Ishikawa (cell line): ENCODE measurements around the gene MYL10.

ENCODE experiments used
- CREB1 ChIP-seq: IDR thresholded peaks from 2 replicates; pipeline ENCODE4 v1.6.1; 2012; ENCODE audit warnings: low read depth
- EP300 ChIP-seq: IDR thresholded peaks from 2 replicates; pipeline ENCODE4 v1.6.1; 2012; ENCODE audit warnings: borderline replicate concordance
- RAD21 ChIP-seq: IDR thresholded peaks from 2 replicates; pipeline ENCODE4 v1.6.1; 2012; ENCODE audit warnings: low read depth
- TAF1 ChIP-seq: IDR thresholded peaks from 2 replicates; pipeline ENCODE4 v1.6.1; 2012; ENCODE audit warnings: low read depth, mild to moderate bottlenecking
- TCF12 ChIP-seq: IDR thresholded peaks from 2 replicates; pipeline ENCODE4 v1.6.1; 2012; ENCODE audit warnings: low read depth
- TF ChIP-seq, protein P1 (sequence below): IDR thresholded peaks from 2 replicates; pipeline ENCODE4 v1.6.1; 2012
- TF ChIP-seq, protein P2 (sequence below): IDR thresholded peaks from 2 replicates; pipeline ENCODE4 v1.6.1; 2012; ENCODE audit warnings: low read depth, mild to moderate bottlenecking
- TF ChIP-seq, protein P3 (sequence below): IDR thresholded peaks from 2 replicates; pipeline ENCODE4 v1.6.1; 2012

DNA sequence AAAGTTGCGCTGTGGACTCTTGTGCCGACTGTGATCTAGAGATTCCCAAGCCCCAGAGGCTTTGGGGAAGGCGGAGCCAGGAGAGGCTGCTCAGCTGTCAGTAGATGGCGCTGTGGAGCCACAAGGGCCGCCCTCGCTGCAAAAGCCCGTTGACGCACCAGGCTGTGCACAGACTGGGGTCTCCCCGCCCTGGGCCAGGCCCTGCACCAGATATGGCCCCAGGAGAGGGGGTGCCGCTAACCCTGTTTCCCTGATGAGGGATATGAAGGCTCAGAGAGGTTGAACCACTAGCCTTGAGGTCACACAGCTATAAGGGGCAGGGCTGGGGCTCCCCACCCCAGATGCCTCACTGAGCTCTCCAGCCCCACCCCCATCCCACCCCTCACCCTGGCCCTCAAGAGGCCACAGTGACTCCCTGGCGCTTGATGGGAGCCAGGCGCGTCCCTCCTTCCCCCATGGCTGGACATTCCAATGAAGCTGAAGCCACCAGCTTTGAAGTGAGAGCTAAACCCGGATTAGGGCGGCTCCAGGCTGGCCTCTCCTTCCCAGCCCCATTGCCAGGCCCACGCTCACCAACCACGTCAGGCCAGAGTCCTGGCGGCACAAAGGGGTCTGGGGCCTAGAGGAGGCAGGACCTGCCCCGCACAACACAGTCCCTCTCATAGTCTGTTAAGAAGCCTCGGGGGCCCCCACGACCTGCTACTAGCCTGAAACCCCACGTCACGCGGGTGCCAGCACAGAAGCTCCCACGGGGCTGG lies 26.4 kb downstream of the MYL10 start:
- TF ChIP-seq TAF1 (no peak), CREB1 (no peak), TCF12 (no peak), RAD21 (peak; percentile 94), EP300 (no peak)
- TF ChIP-seq, protein P1, sequence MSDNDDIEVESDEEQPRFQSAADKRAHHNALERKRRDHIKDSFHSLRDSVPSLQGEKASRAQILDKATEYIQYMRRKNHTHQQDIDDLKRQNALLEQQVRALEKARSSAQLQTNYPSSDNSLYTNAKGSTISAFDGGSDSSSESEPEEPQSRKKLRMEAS: no peak
- TF ChIP-seq, protein P2, sequence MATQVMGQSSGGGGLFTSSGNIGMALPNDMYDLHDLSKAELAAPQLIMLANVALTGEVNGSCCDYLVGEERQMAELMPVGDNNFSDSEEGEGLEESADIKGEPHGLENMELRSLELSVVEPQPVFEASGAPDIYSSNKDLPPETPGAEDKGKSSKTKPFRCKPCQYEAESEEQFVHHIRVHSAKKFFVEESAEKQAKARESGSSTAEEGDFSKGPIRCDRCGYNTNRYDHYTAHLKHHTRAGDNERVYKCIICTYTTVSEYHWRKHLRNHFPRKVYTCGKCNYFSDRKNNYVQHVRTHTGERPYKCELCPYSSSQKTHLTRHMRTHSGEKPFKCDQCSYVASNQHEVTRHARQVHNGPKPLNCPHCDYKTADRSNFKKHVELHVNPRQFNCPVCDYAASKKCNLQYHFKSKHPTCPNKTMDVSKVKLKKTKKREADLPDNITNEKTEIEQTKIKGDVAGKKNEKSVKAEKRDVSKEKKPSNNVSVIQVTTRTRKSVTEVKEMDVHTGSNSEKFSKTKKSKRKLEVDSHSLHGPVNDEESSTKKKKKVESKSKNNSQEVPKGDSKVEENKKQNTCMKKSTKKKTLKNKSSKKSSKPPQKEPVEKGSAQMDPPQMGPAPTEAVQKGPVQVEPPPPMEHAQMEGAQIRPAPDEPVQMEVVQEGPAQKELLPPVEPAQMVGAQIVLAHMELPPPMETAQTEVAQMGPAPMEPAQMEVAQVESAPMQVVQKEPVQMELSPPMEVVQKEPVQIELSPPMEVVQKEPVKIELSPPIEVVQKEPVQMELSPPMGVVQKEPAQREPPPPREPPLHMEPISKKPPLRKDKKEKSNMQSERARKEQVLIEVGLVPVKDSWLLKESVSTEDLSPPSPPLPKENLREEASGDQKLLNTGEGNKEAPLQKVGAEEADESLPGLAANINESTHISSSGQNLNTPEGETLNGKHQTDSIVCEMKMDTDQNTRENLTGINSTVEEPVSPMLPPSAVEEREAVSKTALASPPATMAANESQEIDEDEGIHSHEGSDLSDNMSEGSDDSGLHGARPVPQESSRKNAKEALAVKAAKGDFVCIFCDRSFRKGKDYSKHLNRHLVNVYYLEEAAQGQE: no peak
- TF ChIP-seq, protein P3, sequence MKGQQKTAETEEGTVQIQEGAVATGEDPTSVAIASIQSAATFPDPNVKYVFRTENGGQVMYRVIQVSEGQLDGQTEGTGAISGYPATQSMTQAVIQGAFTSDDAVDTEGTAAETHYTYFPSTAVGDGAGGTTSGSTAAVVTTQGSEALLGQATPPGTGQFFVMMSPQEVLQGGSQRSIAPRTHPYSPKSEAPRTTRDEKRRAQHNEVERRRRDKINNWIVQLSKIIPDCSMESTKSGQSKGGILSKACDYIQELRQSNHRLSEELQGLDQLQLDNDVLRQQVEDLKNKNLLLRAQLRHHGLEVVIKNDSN: no peak
